ENCODE results near the gene PEDS1. TPM values are rescaled to one million over a fixed set of nuclear protein-coding genes. Genes with fewer than 3 reads are reported as not detected.

The PEDS1 gene
- total and polyA plus RNA-seq, 2 of the 13 experiments (the other 11 are each of a cell fraction or from before 2014, with no cell fraction given) = 30.5 to 93.9 TPM

- 0 out of 2 replicates have a peak, but pooled peaks have one; percentile 30 for TF ChIP-seq SIN3A (IDR thresholded peaks at IDR 0.05; ENCODE audit: borderline replicate concordance, low read depth, low read length)
- TF ChIP-seq LRRFIP1 (CRISPR knock-in tag; conservative IDR thresholded peaks at IDR 0.05) = no peak
- TF ChIP-seq ELF1 (CRISPR knock-in tag; IDR thresholded peaks at IDR 0.05) = no peak
- no peak for TF ChIP-seq STAT6 (CRISPR knock-in tag; IDR thresholded peaks at IDR 0.05; ENCODE audit: borderline replicate concordance)
- no peak for TF ChIP-seq STAT5B (CRISPR knock-in tag; IDR thresholded peaks at IDR 0.05)
- no peak for TF ChIP-seq ZNF737 (CRISPR knock-in tag; IDR thresholded peaks at IDR 0.05; ENCODE audit: borderline replicate concordance)
- no peak; the same call in 1 of the 2 replicates for TF ChIP-seq RELA (CRISPR knock-in tag; IDR thresholded peaks at IDR 0.05)
- TF ChIP-seq NFYB (CRISPR knock-in tag; IDR thresholded peaks at IDR 0.05) = 0 out of 2 replicates have a peak, but pooled peaks have one; percentile 17
- TF ChIP-seq ZSCAN12 (CRISPR knock-in tag; IDR thresholded peaks at IDR 0.05) = 0 out of 2 replicates have a peak, but pooled peaks have one; percentile 23
- TF ChIP-seq CREBL2 (CRISPR knock-in tag; IDR thresholded peaks at IDR 0.05; ENCODE audit: borderline replicate concordance) = peak; percentile 83; the same call in 1 of the 2 replicates
- TF ChIP-seq PITX1 (CRISPR knock-in tag; IDR thresholded peaks at IDR 0.05) = no peak
- peak; percentile 60 for TF ChIP-seq ZNF407 (CRISPR knock-in tag; IDR thresholded peaks at IDR 0.05; ENCODE audit: not compliant biosample characterization)
- 0 out of 2 replicates have a peak, but pooled peaks have one; percentile 26 for TF ChIP-seq TEAD2 (CRISPR knock-in tag; IDR thresholded peaks at IDR 0.05)
These were observed 38.2 kb upstream of the PEDS1 start (continued) for GRCh38 chr20:50191544-50192363.

Measured in HepG2 (cell line).